Hepatocyte (in vitro differentiated cells): ENCODE results near the gene BRINP3.

Experiments used
- EZH2 ChIP-seq: fragments of 200-600 bp; sonication (generic); IDR thresholded peaks from 2 replicates; pipeline ENCODE4 v1.6.1; 2016; ENCODE audit warnings: antibody characterized with exemption, mild to moderate bottlenecking, borderline replicate concordance
- EZH2phosphoT487 ChIP-seq: fragments of 200-600 bp; sonication (generic); IDR thresholded peaks from one replicate; pipeline ENCODE4 v1.6.1; 2018; ENCODE audit warnings: antibody characterized with exemption, mild to moderate bottlenecking, low read depth, moderate library complexity; ENCODE audit not compliant: unreplicated experiment, severe bottlenecking
- TF ChIP-seq, protein P1 (sequence below): fragments of 200-600 bp; sonication (generic); IDR thresholded peaks from 2 replicates; pipeline ENCODE4 v1.5.1; 2016; ENCODE audit warnings: antibody characterized with exemption, mild to moderate bottlenecking; ENCODE audit not compliant: poor library complexity

DNA sequence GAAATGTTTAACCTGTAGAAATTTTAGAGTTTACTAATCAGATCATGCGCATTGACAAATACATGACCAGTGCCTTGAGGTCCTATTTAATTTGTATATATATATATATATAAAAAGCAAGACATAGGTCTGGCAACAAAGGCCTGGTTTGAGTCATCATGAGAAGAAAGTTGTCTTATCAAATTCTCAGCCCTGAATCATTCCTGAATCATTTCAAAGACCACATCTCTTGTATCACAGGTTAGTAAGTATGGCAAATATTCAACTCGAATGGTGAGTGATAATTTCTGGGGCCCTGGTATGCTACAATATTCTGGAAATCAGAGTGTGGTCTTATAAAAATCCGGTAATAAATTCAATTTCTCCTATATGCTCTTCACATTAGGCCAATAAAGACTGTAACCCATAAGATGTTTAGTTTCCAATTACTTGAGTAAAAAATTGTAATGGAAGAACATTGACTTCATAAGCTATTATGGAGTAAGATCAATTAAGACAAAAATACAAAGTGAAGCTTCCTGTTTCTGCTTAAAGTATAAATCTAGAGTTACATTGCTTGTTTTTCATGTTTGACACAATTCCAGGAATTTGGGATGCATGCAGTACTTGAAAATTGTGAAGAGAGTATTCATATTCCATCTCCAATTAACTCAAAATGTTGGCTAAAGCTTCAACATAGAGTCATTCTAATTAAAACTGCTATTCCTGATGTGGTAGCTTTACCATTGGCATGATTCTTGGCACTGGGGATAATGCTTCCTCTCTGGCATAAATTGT, 309.4 kb downstream of the BRINP3 start:
- no peak for TF ChIP-seq EZH2
- TF ChIP-seq, protein P1, sequence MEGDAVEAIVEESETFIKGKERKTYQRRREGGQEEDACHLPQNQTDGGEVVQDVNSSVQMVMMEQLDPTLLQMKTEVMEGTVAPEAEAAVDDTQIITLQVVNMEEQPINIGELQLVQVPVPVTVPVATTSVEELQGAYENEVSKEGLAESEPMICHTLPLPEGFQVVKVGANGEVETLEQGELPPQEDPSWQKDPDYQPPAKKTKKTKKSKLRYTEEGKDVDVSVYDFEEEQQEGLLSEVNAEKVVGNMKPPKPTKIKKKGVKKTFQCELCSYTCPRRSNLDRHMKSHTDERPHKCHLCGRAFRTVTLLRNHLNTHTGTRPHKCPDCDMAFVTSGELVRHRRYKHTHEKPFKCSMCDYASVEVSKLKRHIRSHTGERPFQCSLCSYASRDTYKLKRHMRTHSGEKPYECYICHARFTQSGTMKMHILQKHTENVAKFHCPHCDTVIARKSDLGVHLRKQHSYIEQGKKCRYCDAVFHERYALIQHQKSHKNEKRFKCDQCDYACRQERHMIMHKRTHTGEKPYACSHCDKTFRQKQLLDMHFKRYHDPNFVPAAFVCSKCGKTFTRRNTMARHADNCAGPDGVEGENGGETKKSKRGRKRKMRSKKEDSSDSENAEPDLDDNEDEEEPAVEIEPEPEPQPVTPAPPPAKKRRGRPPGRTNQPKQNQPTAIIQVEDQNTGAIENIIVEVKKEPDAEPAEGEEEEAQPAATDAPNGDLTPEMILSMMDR = no peak
- TF ChIP-seq EZH2phosphoT487 = no peak
